Astrocyte (in vitro differentiated cells and primary cell): ENCODE results near the gene SLC13A5. TPM values are rescaled to one million over a fixed set of nuclear protein-coding genes. Genes with fewer than 3 reads are reported as not detected.

Experiments
- DNase-seq: peaks from one replicate; pipeline ENCODE4 v3.0.0-alpha.2; 2010; ENCODE audit warnings: low read depth
- FAIRE-seq: peaks from 2 replicates; lab custom pipeline; 2011; peaks lifted over from hg19 to GRCh38; lab: Jason Lieb, UNC
- H2AFZ ChIP-seq: 2 replicates; pipeline ENCODE4 v1.6.0; 2012; ENCODE audit warnings: low read depth, low read length, inconsistent platforms
- H3K27ac ChIP-seq: 2 replicates; pipeline ENCODE4 v1.5.1; 2011; ENCODE audit warnings: low read depth, low read length, inconsistent platforms
- H3K27me3 ChIP-seq: 2 replicates; pipeline ENCODE4 v1.6.0; 2011; ENCODE audit warnings: low read length, inconsistent platforms; ENCODE audit not compliant: insufficient read depth
- H3K36me3 ChIP-seq: 2 replicates; pipeline ENCODE4 v1.5.1; 2011; ENCODE audit warnings: low read length, inconsistent platforms; ENCODE audit not compliant: insufficient read depth
- H3K4me1 ChIP-seq: 2 replicates; pipeline ENCODE4 v1.5.1; 2011; ENCODE audit warnings: low read length, inconsistent platforms; ENCODE audit not compliant: insufficient read depth
- H3K4me2 ChIP-seq: 2 replicates; pipeline ENCODE4 v1.6.0; 2012; ENCODE audit warnings: low read length, inconsistent platforms
- H3K4me3 ChIP-seq: 2 replicates; pipeline ENCODE4 v1.5.1; 2011; ENCODE audit warnings: low read depth, mild to moderate bottlenecking, low read length, inconsistent platforms; ENCODE audit not compliant: insufficient read depth
- H3K79me2 ChIP-seq: 2 replicates; pipeline ENCODE4 v1.6.0; 2012; ENCODE audit warnings: mild to moderate bottlenecking, low read length, inconsistent platforms; ENCODE audit not compliant: insufficient read depth
- H3K9ac ChIP-seq: 2 replicates; pipeline ENCODE4 v1.6.0; 2012; ENCODE audit warnings: mild to moderate bottlenecking, low read length, inconsistent platforms
- H3K9me3 ChIP-seq: 2 replicates; pipeline ENCODE4 v1.5.1; 2012; ENCODE audit warnings: low read depth, mild to moderate bottlenecking, low read length, inconsistent platforms; ENCODE audit not compliant: insufficient read depth
- H4K20me1 ChIP-seq: 2 replicates; pipeline ENCODE4 v1.6.0; 2012; ENCODE audit warnings: low read length, inconsistent platforms; ENCODE audit not compliant: insufficient read depth
- H3K27ac Mint-ChIP-seq: one replicate; pipeline ENCODE4 v1.8.0; 2021; ENCODE audit warnings: mild to moderate bottlenecking, mixed read lengths; ENCODE audit not compliant: unreplicated experiment
- H3K27me3 Mint-ChIP-seq: one replicate; pipeline ENCODE4 v1.8.0; 2021; ENCODE audit warnings: low read depth, mixed read lengths; ENCODE audit not compliant: unreplicated experiment
- H3K36me3 Mint-ChIP-seq: one replicate; pipeline ENCODE4 v1.8.0; 2021; ENCODE audit warnings: low read depth, mixed read lengths; ENCODE audit not compliant: unreplicated experiment
- H3K4me1 Mint-ChIP-seq: one replicate; pipeline ENCODE4 v1.8.0; 2021; ENCODE audit warnings: low read depth, mixed read lengths; ENCODE audit not compliant: unreplicated experiment
- H3K4me3 Mint-ChIP-seq: one replicate; pipeline ENCODE4 v1.8.0; 2021; ENCODE audit warnings: mild to moderate bottlenecking, moderate library complexity, mixed read lengths; ENCODE audit not compliant: unreplicated experiment
- H3K9me3 Mint-ChIP-seq: one replicate; pipeline ENCODE4 v1.8.0; 2021; ENCODE audit warnings: mild to moderate bottlenecking, mixed read lengths; ENCODE audit not compliant: unreplicated experiment
- CTCF ChIP-seq: IDR thresholded peaks from 2 replicates; pipeline ENCODE4 v1.5.1; 2011; ENCODE audit warnings: low read depth, mild to moderate bottlenecking, inconsistent platforms, low read length, moderate library complexity; ENCODE audit not compliant: insufficient read depth
- EZH2 ChIP-seq: IDR thresholded peaks from 2 replicates; pipeline ENCODE4 v1.6.1; 2012; ENCODE audit warnings: mild to moderate bottlenecking, low read length, inconsistent platforms; ENCODE audit not compliant: insufficient read depth
- total RNA-seq: library from RNA; stranded (reverse); gene quantifications from 2 replicates; pipeline ENCODE4 v1.2.1, GENCODE V29; 2021

Gene SLC13A5
- total RNA-seq, 1 donor from 2014 or later, result 6.9 TPM

GRCh38 chr17:6691546-6691945, 21.6 kb downstream of the SLC13A5 start:
- H3K4me1 Mint-ChIP-seq, result peaks cover 4% of the 10 kb centered on the region
- no peak for FAIRE-seq
- H3K36me3 Mint-ChIP-seq, result peaks cover 8% of the 10 kb centered on the region
- Histone ChIP-seq H3K27ac (no peak overlapping the region), H3K36me3 (no peaks in the 10 kb centered on the region), H2AFZ (no peak overlapping the region), H3K4me3 (no peak overlapping the region), H3K9ac (no peak overlapping the region), H3K4me1 (no peaks in the 10 kb centered on the region), H3K4me2 (no peak overlapping the region), H4K20me1 (no peaks in the 10 kb centered on the region), H3K79me2 (no peaks in the 10 kb centered on the region), H3K27me3 (peaks cover 5% of the 10 kb centered on the region), H3K9me3 (no peaks in the 10 kb centered on the region)
- H3K4me3 Mint-ChIP-seq, result no peak overlapping the region
- no peak for TF ChIP-seq CTCF
- TF ChIP-seq EZH2, result no peak
- H3K9me3 Mint-ChIP-seq, result peaks cover 8% of the 10 kb centered on the region
- H3K27ac Mint-ChIP-seq, result peak overlapping the region; percentile 34
- peaks cover 61% of the 10 kb centered on the region for H3K27me3 Mint-ChIP-seq
- DNase-seq, result no peak

GRCh38 chr17:6690641-6691040, 22.5 kb downstream of the SLC13A5 start:
- H3K79me2 ChIP-seq, result no peaks in the 10 kb centered on the region
- Mint-ChIP-seq H3K4me3 (no peak overlapping the region), H3K27ac (no peak overlapping the region), H3K4me1 (peaks cover 4% of the 10 kb centered on the region), H3K36me3 (peaks cover 5% of the 10 kb centered on the region), H3K27me3 (peaks cover 63% of the 10 kb centered on the region), H3K9me3 (peaks cover 8% of the 10 kb centered on the region)
- H3K4me1 ChIP-seq, result no peaks in the 10 kb centered on the region
- no peak overlapping the region for H2AFZ ChIP-seq
- H3K4me2 ChIP-seq, result no peak overlapping the region
- H3K9me3 ChIP-seq, result no peaks in the 10 kb centered on the region
- peaks cover 5% of the 10 kb centered on the region for H3K27me3 ChIP-seq
- FAIRE-seq (no peak), DNase-seq (no peak)
- H4K20me1 ChIP-seq, result no peaks in the 10 kb centered on the region
- TF ChIP-seq CTCF (no peak), EZH2 (no peak)
- H3K36me3 ChIP-seq, result no peaks in the 10 kb centered on the region
- H3K27ac ChIP-seq, result no peak overlapping the region
- no peak overlapping the region for H3K4me3 ChIP-seq
- H3K9ac ChIP-seq, result no peak overlapping the region

GRCh38 chr17:6688944-6689343, 24.2 kb downstream of the SLC13A5 start:
- Histone ChIP-seq H3K4me2 (no peak overlapping the region), H3K36me3 (no peaks in the 10 kb centered on the region), H2AFZ (no peak overlapping the region), H3K9ac (no peak overlapping the region), H3K27me3 (peaks cover 2% of the 10 kb centered on the region), H3K27ac (no peak overlapping the region), H3K79me2 (no peaks in the 10 kb centered on the region), H3K9me3 (no peaks in the 10 kb centered on the region), H3K4me1 (no peaks in the 10 kb centered on the region), H3K4me3 (no peak overlapping the region), H4K20me1 (no peaks in the 10 kb centered on the region)
- Mint-ChIP-seq H3K4me1 (no peaks in the 10 kb centered on the region), H3K27me3 (peaks cover 62% of the 10 kb centered on the region), H3K27ac (no peak overlapping the region), H3K9me3 (peaks cover 8% of the 10 kb centered on the region), H3K4me3 (no peak overlapping the region), H3K36me3 (peaks cover 5% of the 10 kb centered on the region)
- DNase-seq, result no peak
- TF ChIP-seq EZH2, result no peak
- no peak for TF ChIP-seq CTCF
- no peak for FAIRE-seq
